Neural cell (in vitro differentiated cells): ENCODE results near the gene SLFN12. TPM values are rescaled to one million over a fixed set of nuclear protein-coding genes. Genes with fewer than 3 reads are reported as not detected.
"Not testable (repeated sequence)": the region's sequence is repeated elsewhere in the genome, so short reads cannot be mapped to it uniquely, and the experiment has no call there.

Source experiments
- H2AFZ ChIP-seq: fragments of 200-600, 300-800 bp; sonication (generic), shearing (Covaris generic); 2 replicates; pipeline ENCODE4 v1.6.0; 2014; ENCODE audit warnings: low read depth, mild to moderate bottlenecking, antibody characterized with exemption, low read length, moderate library complexity
- H3F3A ChIP-seq: fragments of 200-600 bp; shearing (Covaris generic); 2 replicates; pipeline ENCODE4 v1.6.1; 2016; ENCODE audit warnings: mild to moderate bottlenecking, moderate library complexity, mixed read lengths, antibody characterized with exemption, low read length; ENCODE audit not compliant: insufficient read depth, poor library complexity, severe bottlenecking
- H3K27ac ChIP-seq: fragments of 200-600, 300-800 bp; sonication (generic), shearing (Covaris generic); 2 replicates; pipeline ENCODE4 v1.5.1; 2014; ENCODE audit warnings: mild to moderate bottlenecking, low read length, moderate library complexity
- H3K27me3 ChIP-seq: fragments of 300-800, 200-600 bp; sonication (generic), shearing (Covaris generic); 2 replicates; pipeline ENCODE4 v1.6.0; 2014; ENCODE audit warnings: mild to moderate bottlenecking, low read depth, low read length, moderate library complexity; ENCODE audit not compliant: insufficient read depth
- H3K36me3 ChIP-seq: fragments of 300-800, 200-600 bp; sonication (generic), shearing (Covaris generic); 2 replicates; pipeline ENCODE4 v1.5.1; 2014; ENCODE audit warnings: mild to moderate bottlenecking, antibody characterized with exemption, low read length, moderate library complexity; ENCODE audit not compliant: insufficient read depth
- H3K4me2 ChIP-seq: fragments of 300-800, 200-600 bp; sonication (generic), shearing (Covaris generic); 2 replicates; pipeline ENCODE4 v1.6.0; 2014; ENCODE audit warnings: mild to moderate bottlenecking, low read length
- H3K4me3 ChIP-seq: fragments of 300-800, 200-600 bp; sonication (generic), shearing (Covaris generic); 2 replicates; pipeline ENCODE4 v1.5.1; 2014; ENCODE audit warnings: mild to moderate bottlenecking, low read length, moderate library complexity
- H3K79me2 ChIP-seq: fragments of 200-600 bp; shearing (Covaris generic); replicated peaks from 2 replicates; pipeline ENCODE4 v1.6.0; 2014; ENCODE audit warnings: mild to moderate bottlenecking, low read length, moderate library complexity; ENCODE audit not compliant: insufficient read depth
- H3K9ac ChIP-seq: fragments of 300-800, 200-600 bp; sonication (generic), shearing (Covaris generic); 2 replicates; pipeline ENCODE4 v1.6.1; 2016; ENCODE audit warnings: mild to moderate bottlenecking, low read length, mixed read lengths
- H3K9me2 ChIP-seq: fragments of 200-600 bp; shearing (Covaris generic); 2 replicates; pipeline ENCODE4 v1.6.1; 2016; ENCODE audit warnings: mild to moderate bottlenecking, low read length, mixed read lengths; ENCODE audit not compliant: insufficient read depth
- H3K9me3 ChIP-seq: fragments of 200-600, 300-800 bp; sonication (generic), shearing (Covaris generic); 2 replicates; pipeline ENCODE4 v1.6.1; 2016; ENCODE audit warnings: mild to moderate bottlenecking, mixed run types, low read length, moderate library complexity, mixed read lengths
- H4K20me1 ChIP-seq: fragments of 200-600 bp; shearing (Covaris generic); 2 replicates; pipeline ENCODE4 v1.6.1; 2016; ENCODE audit warnings: mild to moderate bottlenecking, mixed run types; ENCODE audit not compliant: insufficient read depth
- EP300 ChIP-seq: fragments of 450-650 bp; conservative IDR thresholded peaks from 2 replicates; pipeline ENCODE4 v1.6.1; 2014; ENCODE audit warnings: antibody characterized with exemption, mild to moderate bottlenecking, moderate library complexity; ENCODE audit not compliant: poor library complexity, severe bottlenecking
- EZH2 ChIP-seq: fragments of 200-600, 300-800 bp; shearing (Covaris generic), sonication (generic); IDR thresholded peaks from 2 replicates; pipeline ENCODE4 v1.6.1; 2014; ENCODE audit warnings: antibody characterized with exemption, low read length, borderline replicate concordance, mild to moderate bottlenecking; ENCODE audit not compliant: insufficient read depth, poor library complexity, severe bottlenecking
- MXI1 ChIP-seq: fragments of 450-650 bp; conservative IDR thresholded peaks from 2 replicates; pipeline ENCODE4 v1.6.1; 2014; ENCODE audit warnings: antibody characterized with exemption, mild to moderate bottlenecking; ENCODE audit not compliant: poor library complexity, severe bottlenecking
- POLR2AphosphoS5 ChIP-seq: IDR thresholded peaks from 2 replicates; pipeline ENCODE4 v1.6.1; 2012
- RAD21 ChIP-seq: fragments of 450-650 bp; conservative IDR thresholded peaks from 2 replicates; pipeline ENCODE4 v1.6.1; 2014; ENCODE audit warnings: antibody characterized with exemption, mild to moderate bottlenecking, moderate library complexity
- SMC3 ChIP-seq: fragments of 450-650 bp; conservative IDR thresholded peaks from 2 replicates; pipeline ENCODE4 v1.6.1; 2014; ENCODE audit warnings: antibody characterized with exemption, mild to moderate bottlenecking, moderate library complexity; ENCODE audit not compliant: poor library complexity
- TAF1 ChIP-seq: IDR thresholded peaks from 2 replicates; pipeline ENCODE4 v1.6.1; 2012; ENCODE audit warnings: low read depth
- polyA plus RNA-seq: library from polyadenylated mRNA; depleted of rRNA; stranded (reverse); fragments of >200 nt; gene quantifications from 2 replicates; pipeline ENCODE4 v1.2.3, GENCODE V29; 2014
- TF ChIP-seq, protein P1 (sequence below): IDR thresholded peaks from 2 replicates; pipeline ENCODE4 v1.6.1; 2012; ENCODE audit warnings: borderline replicate concordance
- TF ChIP-seq, protein P2 (sequence below): fragments of 450-650 bp; IDR thresholded peaks from 2 replicates; pipeline ENCODE4 v1.5.1; 2014; ENCODE audit warnings: antibody characterized with exemption, mild to moderate bottlenecking, moderate library complexity; ENCODE audit not compliant: poor library complexity, severe bottlenecking

SLFN12 gene
- polyA plus RNA-seq, 1 donor from 2014 or later: not detected

GRCh38 chr17:35414707-35415106 lies 17.6 kb downstream of the SLFN12 start:
- H3K4me3 ChIP-seq, H4K20me1 ChIP-seq, H3K36me3 ChIP-seq, H3K4me2 ChIP-seq, H3K9ac ChIP-seq, H3K9me3 ChIP-seq, H3K27ac ChIP-seq, H3K9me2 ChIP-seq, H3K27me3 ChIP-seq, H2AFZ ChIP-seq, H3K79me2 ChIP-seq, H3F3A ChIP-seq: not testable (repeated sequence)

DNA sequence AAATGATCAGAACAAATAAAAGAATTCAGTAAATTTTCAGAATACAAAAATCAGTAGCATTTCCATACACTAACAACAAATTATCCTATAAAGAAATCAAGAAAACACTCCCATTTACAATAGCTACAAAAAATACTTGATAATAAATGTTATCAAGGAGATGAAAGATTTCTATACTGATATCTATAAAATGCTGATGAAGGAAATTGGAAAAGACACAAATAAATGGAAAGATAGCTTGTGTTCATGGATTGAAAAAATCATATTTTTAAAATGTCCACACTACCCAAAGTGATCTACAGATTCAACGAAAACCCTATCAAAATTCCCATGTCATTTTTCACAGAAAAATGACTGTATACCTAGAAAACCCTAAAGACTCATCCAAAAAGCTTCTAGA lies 18.1 kb downstream of the SLFN12 start:
- Histone ChIP-seq H3K27me3 (no peaks in the 10 kb centered on the region), H2AFZ (no peak overlapping the region), H3K79me2 (no peaks in the 10 kb centered on the region), H3K9me3 (no peaks in the 10 kb centered on the region), H4K20me1 (no peaks in the 10 kb centered on the region), H3K4me2 (no peak overlapping the region), H3K9ac (no peak overlapping the region), H3F3A (no peaks in the 10 kb centered on the region), H3K9me2 (no peaks in the 10 kb centered on the region), H3K4me3 (no peak overlapping the region), H3K36me3 (no peaks in the 10 kb centered on the region), H3K27ac (no peak overlapping the region)
- TF ChIP-seq, protein P1, sequence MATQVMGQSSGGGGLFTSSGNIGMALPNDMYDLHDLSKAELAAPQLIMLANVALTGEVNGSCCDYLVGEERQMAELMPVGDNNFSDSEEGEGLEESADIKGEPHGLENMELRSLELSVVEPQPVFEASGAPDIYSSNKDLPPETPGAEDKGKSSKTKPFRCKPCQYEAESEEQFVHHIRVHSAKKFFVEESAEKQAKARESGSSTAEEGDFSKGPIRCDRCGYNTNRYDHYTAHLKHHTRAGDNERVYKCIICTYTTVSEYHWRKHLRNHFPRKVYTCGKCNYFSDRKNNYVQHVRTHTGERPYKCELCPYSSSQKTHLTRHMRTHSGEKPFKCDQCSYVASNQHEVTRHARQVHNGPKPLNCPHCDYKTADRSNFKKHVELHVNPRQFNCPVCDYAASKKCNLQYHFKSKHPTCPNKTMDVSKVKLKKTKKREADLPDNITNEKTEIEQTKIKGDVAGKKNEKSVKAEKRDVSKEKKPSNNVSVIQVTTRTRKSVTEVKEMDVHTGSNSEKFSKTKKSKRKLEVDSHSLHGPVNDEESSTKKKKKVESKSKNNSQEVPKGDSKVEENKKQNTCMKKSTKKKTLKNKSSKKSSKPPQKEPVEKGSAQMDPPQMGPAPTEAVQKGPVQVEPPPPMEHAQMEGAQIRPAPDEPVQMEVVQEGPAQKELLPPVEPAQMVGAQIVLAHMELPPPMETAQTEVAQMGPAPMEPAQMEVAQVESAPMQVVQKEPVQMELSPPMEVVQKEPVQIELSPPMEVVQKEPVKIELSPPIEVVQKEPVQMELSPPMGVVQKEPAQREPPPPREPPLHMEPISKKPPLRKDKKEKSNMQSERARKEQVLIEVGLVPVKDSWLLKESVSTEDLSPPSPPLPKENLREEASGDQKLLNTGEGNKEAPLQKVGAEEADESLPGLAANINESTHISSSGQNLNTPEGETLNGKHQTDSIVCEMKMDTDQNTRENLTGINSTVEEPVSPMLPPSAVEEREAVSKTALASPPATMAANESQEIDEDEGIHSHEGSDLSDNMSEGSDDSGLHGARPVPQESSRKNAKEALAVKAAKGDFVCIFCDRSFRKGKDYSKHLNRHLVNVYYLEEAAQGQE: no peak
- TF ChIP-seq EZH2 (no peak), POLR2AphosphoS5 (no peak), EP300 (no peak), RAD21 (no peak), MXI1 (no peak), TAF1 (no peak), SMC3 (no peak)
- TF ChIP-seq, protein P2, sequence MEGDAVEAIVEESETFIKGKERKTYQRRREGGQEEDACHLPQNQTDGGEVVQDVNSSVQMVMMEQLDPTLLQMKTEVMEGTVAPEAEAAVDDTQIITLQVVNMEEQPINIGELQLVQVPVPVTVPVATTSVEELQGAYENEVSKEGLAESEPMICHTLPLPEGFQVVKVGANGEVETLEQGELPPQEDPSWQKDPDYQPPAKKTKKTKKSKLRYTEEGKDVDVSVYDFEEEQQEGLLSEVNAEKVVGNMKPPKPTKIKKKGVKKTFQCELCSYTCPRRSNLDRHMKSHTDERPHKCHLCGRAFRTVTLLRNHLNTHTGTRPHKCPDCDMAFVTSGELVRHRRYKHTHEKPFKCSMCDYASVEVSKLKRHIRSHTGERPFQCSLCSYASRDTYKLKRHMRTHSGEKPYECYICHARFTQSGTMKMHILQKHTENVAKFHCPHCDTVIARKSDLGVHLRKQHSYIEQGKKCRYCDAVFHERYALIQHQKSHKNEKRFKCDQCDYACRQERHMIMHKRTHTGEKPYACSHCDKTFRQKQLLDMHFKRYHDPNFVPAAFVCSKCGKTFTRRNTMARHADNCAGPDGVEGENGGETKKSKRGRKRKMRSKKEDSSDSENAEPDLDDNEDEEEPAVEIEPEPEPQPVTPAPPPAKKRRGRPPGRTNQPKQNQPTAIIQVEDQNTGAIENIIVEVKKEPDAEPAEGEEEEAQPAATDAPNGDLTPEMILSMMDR: no peak

- Histone ChIP-seq H3K9ac (no peak overlapping the region), H3K9me3 (no peaks in the 10 kb centered on the region), H3K4me3 (no peak overlapping the region), H3K27ac (no peak overlapping the region), H2AFZ (no peak overlapping the region), H3F3A (no peaks in the 10 kb centered on the region), H3K27me3 (no peaks in the 10 kb centered on the region), H3K79me2 (no peaks in the 10 kb centered on the region), H3K36me3 (no peaks in the 10 kb centered on the region), H3K9me2 (no peaks in the 10 kb centered on the region), H3K4me2 (no peak overlapping the region), H4K20me1 (no peaks in the 10 kb centered on the region)
- TF ChIP-seq SMC3: no peak
- no peak for TF ChIP-seq MXI1
- TF ChIP-seq, protein P2: no peak
- no peak for TF ChIP-seq TAF1
- no peak for TF ChIP-seq EP300
- no peak for TF ChIP-seq RAD21
- TF ChIP-seq, protein P1: no peak
- no peak for TF ChIP-seq EZH2
- no peak for TF ChIP-seq POLR2AphosphoS5
Measured at GRCh38 chr17:35407531-35407930, 24.8 kb downstream of the SLFN12 start.
